Keratinocyte (primary cell): ENCODE results near the gene NARS2. TPM values are rescaled to one million over a fixed set of nuclear protein-coding genes. Genes with fewer than 3 reads are reported as not detected.

Experiments
- DNase-seq: peaks from one replicate; pipeline ENCODE4 v3.0.0-alpha.2; 2011; ENCODE audit warnings: low read depth, missing footprints, low spot score
- FAIRE-seq: peaks from 2 replicates; lab custom pipeline; 2011; peaks lifted over from hg19 to GRCh38; lab: Jason Lieb, UNC
- H2AFZ ChIP-seq: 2 replicates; pipeline ENCODE4 v1.6.0; 2012; ENCODE audit warnings: low read length, control low read depth, inconsistent platforms; ENCODE audit not compliant: control insufficient read depth
- H3K27ac ChIP-seq: 2 replicates; pipeline ENCODE4 v1.5.1; 2011; ENCODE audit warnings: low read length; ENCODE audit not compliant: control insufficient read depth, insufficient read depth
- H3K27me3 ChIP-seq: 3 replicates; pipeline ENCODE4 v1.6.0; 2011; ENCODE audit warnings: low read length; ENCODE audit not compliant: control insufficient read depth, insufficient read depth; ENCODE audit errors: extremely low read depth
- H3K36me3 ChIP-seq, 2 experiments: 2 replicates in 1 of 2; 3 replicates in 1 of 2; pipeline ENCODE4 v1.5.1; 2011; ENCODE audit warnings: low read length in 2 of 2, mild to moderate bottlenecking in 1 of 2; ENCODE audit not compliant: control insufficient read depth in 2 of 2, insufficient read depth in 2 of 2; ENCODE audit errors: extremely low read depth in 1 of 2
- H3K4me1 ChIP-seq: 3 replicates; pipeline ENCODE4 v1.5.1; 2011; ENCODE audit warnings: low read length; ENCODE audit not compliant: control insufficient read depth, insufficient read depth; ENCODE audit errors: extremely low read depth
- H3K4me2 ChIP-seq: 3 replicates; pipeline ENCODE4 v1.6.0; 2011; ENCODE audit warnings: low read depth, low read length; ENCODE audit not compliant: control insufficient read depth, insufficient read depth; ENCODE audit errors: extremely low read depth
- H3K4me3 ChIP-seq, 3 experiments: fragments of 200-600 bp in 1 of 3; sonication (generic) in 1 of 3; 2 replicates in 2 of 3; 3 replicates in 1 of 3; pipeline ENCODE4 v1.5.1; 2011 to 2016; ENCODE audit warnings: low read length in 3 of 3, mild to moderate bottlenecking in 3 of 3, control low read depth in 2 of 3, inconsistent platforms in 1 of 3, low read depth in 1 of 3, mixed read lengths in 1 of 3, mixed run types in 1 of 3, moderate library complexity in 1 of 3; ENCODE audit not compliant: control insufficient read depth in 2 of 3, insufficient read depth in 2 of 3; ENCODE audit errors: extremely low read depth in 1 of 3
- H3K79me2 ChIP-seq: 2 replicates; pipeline ENCODE4 v1.6.0; 2012; ENCODE audit warnings: low read length; ENCODE audit not compliant: control insufficient read depth, insufficient read depth
- H3K9ac ChIP-seq: 3 replicates; pipeline ENCODE4 v1.6.0; 2011; ENCODE audit warnings: low read length; ENCODE audit not compliant: control insufficient read depth, insufficient read depth; ENCODE audit errors: extremely low read depth
- H3K9me1 ChIP-seq: 3 replicates; pipeline ENCODE4 v1.6.0; 2011; ENCODE audit warnings: low read length; ENCODE audit not compliant: control insufficient read depth, insufficient read depth; ENCODE audit errors: extremely low read depth
- H3K9me3 ChIP-seq: 2 replicates; pipeline ENCODE4 v1.5.1; 2012; ENCODE audit warnings: low read depth, low read length; ENCODE audit not compliant: control insufficient read depth
- H4K20me1 ChIP-seq: 3 replicates; pipeline ENCODE4 v1.6.0; 2011; ENCODE audit warnings: low read length; ENCODE audit not compliant: control insufficient read depth, insufficient read depth; ENCODE audit errors: extremely low read depth
- EZH2 ChIP-seq: IDR thresholded peaks from one replicate; pipeline ENCODE4 v1.6.1; 2012; ENCODE audit warnings: inconsistent platforms, mild to moderate bottlenecking, low read length, moderate library complexity
- dilution Hi-C: fragments of 300-500 bp; cut with MboI; formaldehyde crosslinking; loops from one replicate; pipeline ENCODE4 v1.7.0; 2020; ENCODE audit warnings: low sequenced_read_pairs; ENCODE audit not compliant: extremely low pct_ligation_motif_present
- polyA plus RNA-seq, 5 experiments: library from polyadenylated mRNA; depleted of rRNA in 3 of 5; stranded (reverse) in 3 of 5; stranded (forward) in 1 of 5; unstranded in 1 of 5; fragments of >200 nt; gene quantifications; 1 replicate in 1 of 5; 2 replicates in 3 of 5; 3 replicates in 1 of 5; pipeline versions ENCODE4 v1.2.1 to v1.2.3, GENCODE V29; 2011 to 2012; ENCODE audit warnings: missing spikeins in 2 of 5, low read depth in 1 of 5, low replicate concordance in 1 of 5
- TF ChIP-seq, protein P1 (sequence below), 3 experiments: IDR thresholded peaks in 1 of 3; conservative IDR thresholded peaks in 1 of 3; optimal IDR thresholded peaks in 1 of 3; 2 replicates in 2 of 3; 3 replicates in 1 of 3; pipeline versions ENCODE3 to v1.5.1; 2011; ENCODE audit warnings: low read length in 3 of 3, mild to moderate bottlenecking in 3 of 3, moderate library complexity in 2 of 3, control low read depth in 1 of 3, inconsistent platforms in 1 of 3; ENCODE audit not compliant: insufficient read depth in 2 of 3; ENCODE audit errors: extremely low read depth in 1 of 3

Gene NARS2
- polyA plus RNA-seq, 1 donor (not counting 4 experiments of a cell fraction or from before 2014, with no cell fraction given), result 28.8 TPM

DNA sequence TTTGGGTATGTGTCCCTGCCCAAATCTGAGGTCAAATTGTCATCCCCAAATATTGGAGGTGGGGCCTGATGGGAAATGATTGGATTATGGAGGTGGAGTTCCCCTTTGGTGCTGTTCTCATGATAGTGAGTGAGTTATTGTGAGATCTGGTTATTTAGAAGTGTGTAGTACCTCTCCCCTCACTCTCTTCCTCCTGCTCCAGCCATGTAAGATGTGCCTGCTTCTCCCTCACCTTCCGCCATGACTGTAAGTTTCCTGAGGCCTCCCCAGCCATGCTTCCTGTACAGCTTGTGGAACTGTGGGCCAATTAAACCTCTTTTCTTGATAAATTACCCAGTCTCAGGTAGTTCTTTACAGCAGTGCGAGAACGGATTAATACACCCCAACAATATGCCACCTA, 166.0 kb downstream of the NARS2 start:
- H3K4me2 ChIP-seq, result no peak overlapping the region
- no peak overlapping the region for H3K9ac ChIP-seq
- no peak overlapping the region for H3K27ac ChIP-seq
- dilution Hi-C loops, result no loop called here
- H3K4me3 ChIP-seq, result no peak overlapping the region
- FAIRE-seq, result no peak
- H3K27me3 ChIP-seq, result no peaks in the 10 kb centered on the region
- peaks cover 2% of the 10 kb centered on the region for H3K4me1 ChIP-seq
- no peak overlapping the region for H2AFZ ChIP-seq
- H3K9me1 ChIP-seq, result no peaks in the 10 kb centered on the region
- H3K36me3 ChIP-seq, result no peaks in the 10 kb centered on the region
- no peak for DNase-seq
- H3K9me3 ChIP-seq, result no peaks in the 10 kb centered on the region
- TF ChIP-seq, protein P1, sequence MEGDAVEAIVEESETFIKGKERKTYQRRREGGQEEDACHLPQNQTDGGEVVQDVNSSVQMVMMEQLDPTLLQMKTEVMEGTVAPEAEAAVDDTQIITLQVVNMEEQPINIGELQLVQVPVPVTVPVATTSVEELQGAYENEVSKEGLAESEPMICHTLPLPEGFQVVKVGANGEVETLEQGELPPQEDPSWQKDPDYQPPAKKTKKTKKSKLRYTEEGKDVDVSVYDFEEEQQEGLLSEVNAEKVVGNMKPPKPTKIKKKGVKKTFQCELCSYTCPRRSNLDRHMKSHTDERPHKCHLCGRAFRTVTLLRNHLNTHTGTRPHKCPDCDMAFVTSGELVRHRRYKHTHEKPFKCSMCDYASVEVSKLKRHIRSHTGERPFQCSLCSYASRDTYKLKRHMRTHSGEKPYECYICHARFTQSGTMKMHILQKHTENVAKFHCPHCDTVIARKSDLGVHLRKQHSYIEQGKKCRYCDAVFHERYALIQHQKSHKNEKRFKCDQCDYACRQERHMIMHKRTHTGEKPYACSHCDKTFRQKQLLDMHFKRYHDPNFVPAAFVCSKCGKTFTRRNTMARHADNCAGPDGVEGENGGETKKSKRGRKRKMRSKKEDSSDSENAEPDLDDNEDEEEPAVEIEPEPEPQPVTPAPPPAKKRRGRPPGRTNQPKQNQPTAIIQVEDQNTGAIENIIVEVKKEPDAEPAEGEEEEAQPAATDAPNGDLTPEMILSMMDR (optimal IDR thresholded peaks at IDR 0.05 in 1 of 3, IDR thresholded peaks at IDR 0.05 in 1 of 3, conservative IDR thresholded peaks at IDR 0.05 in 1 of 3; ENCODE audit: extremely low read depth in 1 of 3, insufficient read depth in 2 of 3, low read length in 3 of 3), result no peak
- TF ChIP-seq EZH2, result no peak
- H4K20me1 ChIP-seq, result no peaks in the 10 kb centered on the region
- no peaks in the 10 kb centered on the region for H3K79me2 ChIP-seq

DNA sequence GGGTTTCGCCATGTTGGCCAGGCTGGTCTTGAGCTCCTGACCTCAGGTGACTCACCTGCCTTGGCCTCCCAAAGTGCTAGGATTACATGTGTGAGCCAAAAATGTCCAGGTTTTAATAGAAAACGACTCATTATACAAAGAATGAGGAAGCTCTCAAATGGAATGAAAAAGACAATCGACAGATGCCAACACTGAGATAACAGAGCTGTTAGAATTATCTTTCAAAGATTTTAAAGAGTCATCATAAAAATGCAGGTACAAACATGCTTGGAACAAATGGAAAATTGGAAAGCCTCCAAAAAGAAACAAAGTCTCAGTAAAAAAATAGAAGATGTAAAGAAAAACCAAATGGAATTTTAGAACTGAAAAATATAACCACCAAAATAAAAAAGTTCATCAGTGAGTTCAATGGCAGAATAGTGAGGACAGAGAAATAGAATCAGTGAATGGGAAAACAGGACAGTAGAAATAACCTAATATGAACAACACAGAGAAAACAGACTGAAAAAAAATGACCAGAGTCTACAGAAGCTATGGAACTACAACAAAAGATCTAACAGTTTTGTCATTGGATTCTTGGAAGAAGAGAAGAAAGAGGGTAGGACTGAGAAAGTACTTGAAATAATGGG, 168.0 kb downstream of the NARS2 start:
- Histone ChIP-seq H3K9me3 (no peaks in the 10 kb centered on the region), H2AFZ (no peak overlapping the region), H4K20me1 (no peaks in the 10 kb centered on the region), H3K36me3 (no peaks in the 10 kb centered on the region), H3K4me3 (no peak overlapping the region), H3K79me2 (no peaks in the 10 kb centered on the region), H3K27ac (no peak overlapping the region), H3K9ac (no peak overlapping the region), H3K4me1 (peaks cover 2% of the 10 kb centered on the region), H3K4me2 (no peak overlapping the region), H3K9me1 (no peaks in the 10 kb centered on the region), H3K27me3 (no peaks in the 10 kb centered on the region)
- FAIRE-seq, result no peak
- dilution Hi-C loops, result no loop called here
- TF ChIP-seq, protein P1 (optimal IDR thresholded peaks at IDR 0.05 in 1 of 3, IDR thresholded peaks at IDR 0.05 in 1 of 3, conservative IDR thresholded peaks at IDR 0.05 in 1 of 3; ENCODE audit: extremely low read depth in 1 of 3, insufficient read depth in 2 of 3, low read length in 3 of 3), result no peak
- TF ChIP-seq EZH2, result no peak
- DNase-seq, result no peak
